Heart left ventricle (tissue), 13 donors: Measurements from ENCODE around the gene EIF5B.

Source experiments
- CTCF ChIP-seq, 12 donors: fragments of 200-600 bp; sonication (generic) in 4 of 12; IDR thresholded peaks; one replicate each; pipeline versions ENCODE4 v1.5.0 to v1.8.0; 2018 to 2022; ENCODE audit warnings: antibody characterized with exemption in 12 of 12, mild to moderate bottlenecking in 5 of 12
- POLR2A ChIP-seq, 2 donors: fragments of 450-650 bp; IDR thresholded peaks; one replicate each; pipeline ENCODE4 v1.6.1; 2017; ENCODE audit warnings: antibody characterized with exemption in 2 of 2, mild to moderate bottlenecking in 2 of 2, moderate library complexity in 2 of 2
- donor health status: ischemic (EF 13 %, LVEDD 7.1; RV severe dilation, severe dysfunction).
- donor health status: DM: no; HTN: yes; CAD: no.
- donor health status: DM: no; HTN: no; CAD: no.
- donor health status: ischemic (EF 25% LVEDD 6.9; RV normal size, moderate dysfunction).
- donor health status: ischemic (EF 25% LVEDD 5.7; RV mildly dilated, moderate dysfunction).
- donor health status: ischemic (EF 35%, LVEDD 5.7; RV mildly dilated, moderate dysfunction).
- donor health status: nonischemic (EF 11% LVEDD 7.7; RV severe dilation, severe dysfunction).
- donor health status: DM: yes; HTN: yes; CAD: no.
- donor health status: PGD.
- donor health status: ischemic (EF 29% LVEDD 5.4; RV normal size, mild dysfunction).
- donor health status: nonischemic (EF 23%, LVEDD 6.1; RV moderate dilation, normal function).

DNA sequence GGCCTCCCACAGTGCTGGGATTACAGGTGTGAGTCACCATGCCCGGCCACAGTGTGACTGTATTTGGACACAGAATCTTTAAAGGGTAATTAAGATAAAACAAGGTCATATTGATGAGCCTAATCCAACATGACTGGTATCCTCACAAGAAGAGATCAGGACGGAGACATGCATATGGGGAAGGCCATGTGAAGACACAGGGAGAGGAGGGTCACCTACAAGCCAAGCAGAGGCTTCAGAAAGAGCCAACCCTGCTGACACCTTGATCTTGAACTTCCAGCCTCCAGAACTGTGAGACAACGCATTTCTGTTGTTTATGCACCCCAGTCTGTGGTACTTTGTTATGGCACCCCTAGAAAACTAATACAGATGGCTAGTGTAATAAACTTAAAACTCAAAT is 80.2 kb downstream of the EIF5B start:
- no peak for TF ChIP-seq CTCF (IDR thresholded peaks at IDR 0.05)
- no peak for TF ChIP-seq POLR2A (IDR thresholded peaks at IDR 0.05)
